Jurkat, Clone E6-1 (cell line): ENCODE measurements around the gene ASRGL1. TPM values are rescaled to one million over a fixed set of nuclear protein-coding genes. Genes with fewer than 3 reads are reported as not detected.
A peak's percentile ranks its signal among the peaks of the same experiment; 100 is the strongest.
"Not testable (repeated sequence)": the region's sequence is repeated elsewhere in the genome, so short reads cannot be mapped to it uniquely, and the experiment has no call there.

ENCODE experiments used
- DNase-seq: peaks from one replicate; pipeline ENCODE4 v3.0.0-alpha.2; 2011; ENCODE audit warnings: low read depth, low spot score
- H3K4me3 ChIP-seq: 2 replicates; pipeline ENCODE4 v1.5.1; 2011; ENCODE audit warnings: mild to moderate bottlenecking, low read length, control low read depth, moderate library complexity
- polyA plus RNA-seq: library from polyadenylated mRNA; unstranded; fragments of >200 nt; gene quantifications from one replicate; pipeline ENCODE4 v1.2.1, GENCODE V29; 2012; ENCODE audit warnings: missing spikeins; ENCODE audit not compliant: insufficient read length, insufficient read depth

The ASRGL1 gene
- 57.0 TPM for polyA plus RNA-seq

DNA sequence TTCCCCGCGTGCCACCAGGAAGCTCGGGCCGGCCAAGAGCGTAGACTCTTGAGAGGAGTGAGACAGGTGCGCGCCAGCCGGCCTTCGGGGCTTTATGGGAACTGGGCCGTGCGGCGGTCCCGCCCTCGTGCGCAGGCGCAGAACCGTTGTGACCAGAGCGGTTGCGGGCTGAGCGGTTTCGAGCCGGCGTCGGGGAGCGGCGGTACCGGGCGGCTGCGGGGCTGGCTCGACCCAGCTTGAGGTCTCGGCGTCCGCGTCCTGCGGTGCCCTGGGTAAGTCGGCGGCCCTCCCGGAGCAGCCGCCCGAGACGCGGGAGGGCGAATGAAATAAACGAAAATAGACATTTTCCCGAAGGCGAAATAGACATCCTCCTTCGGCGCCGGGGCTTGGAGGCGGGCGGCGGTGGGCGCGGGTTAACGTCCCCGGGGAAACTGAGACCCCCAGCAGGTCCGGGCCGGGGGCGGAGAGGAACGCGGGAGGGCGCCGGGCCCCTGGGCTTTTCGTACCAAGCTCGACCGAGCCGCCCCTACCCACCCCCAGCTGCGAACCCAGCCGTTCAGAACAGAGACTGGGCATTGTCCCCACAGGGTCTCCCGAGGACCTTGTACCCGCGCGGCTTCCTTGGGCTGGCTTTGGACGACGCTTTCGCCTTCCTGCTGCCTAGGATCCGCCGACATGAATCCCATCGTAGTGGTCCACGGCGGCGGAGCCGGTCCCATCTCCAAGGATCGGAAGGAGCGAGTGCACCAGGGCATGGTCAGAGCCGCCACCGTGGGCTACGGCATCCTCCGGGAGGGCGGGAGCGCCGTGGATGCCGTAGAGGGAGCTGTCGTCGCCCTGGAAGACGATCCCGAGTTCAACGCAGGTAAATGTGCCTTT is at the start of gene ASRGL1:
ASRGL1 (plus strand) TSS at position 146 of the 879 bp plus-strand sequence; CDS start at position 676, 530 bp downstream.
- H3K4me3 ChIP-seq, result peak within 1 kb of the TSS; percentile 63
- peak; percentile 34 for DNase-seq

DNA sequence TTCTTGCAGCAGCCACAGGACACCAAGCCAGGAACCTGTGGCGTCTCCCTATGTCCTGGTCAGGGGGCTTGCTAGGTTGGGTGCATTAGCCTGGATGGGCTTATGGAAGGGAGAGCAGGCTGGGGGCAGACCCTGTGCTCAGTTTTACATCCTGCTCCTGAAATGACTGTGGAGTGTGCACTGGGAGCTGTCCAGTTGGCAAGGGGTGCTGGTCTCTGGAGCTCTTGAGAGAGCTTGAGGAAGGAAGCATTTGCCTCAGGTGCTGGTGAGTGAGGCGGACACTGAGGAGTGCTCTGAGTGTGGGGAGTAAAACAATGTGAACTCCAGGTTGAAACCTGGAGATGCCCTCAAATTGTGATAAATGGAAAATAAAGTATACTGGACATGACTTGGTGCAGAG is 41.7 kb upstream of the ASRGL1 start:
- no peak overlapping the region for H3K4me3 ChIP-seq
- no peak for DNase-seq

- H3K4me3 ChIP-seq, result no peak within 1 kb of the TSS
- DNase-seq, result no peak
Observed at GRCh38 chr11:62298975-62299374, 38.3 kb upstream of the ASRGL1 start, which contains the start of gene SCGB1D4. Gene SCGB1D4, minus strand, starts transcription at chr11:62299075. Its CDS starts 65 bp downstream, at chr11:62299010.

DNA sequence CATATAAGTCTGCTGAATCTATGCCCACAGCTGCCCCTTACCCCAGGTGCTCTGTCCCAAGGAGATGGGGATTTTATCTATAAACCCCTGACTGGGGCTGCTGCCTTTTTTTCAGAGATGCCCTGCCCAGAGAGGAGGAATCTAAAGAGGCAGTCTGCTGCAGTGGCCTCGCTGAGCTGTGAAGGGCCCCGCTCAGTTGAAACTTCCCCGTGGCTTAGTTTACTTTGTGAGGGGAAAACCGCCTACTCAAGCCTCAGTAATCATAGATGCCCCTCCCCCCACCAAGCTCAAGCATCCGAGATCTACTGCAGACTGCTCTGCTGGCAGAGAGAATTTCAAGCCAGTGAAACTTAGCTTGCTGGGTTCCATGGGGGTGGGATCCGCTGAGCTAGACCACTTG is 31.0 kb upstream of the ASRGL1 start:
- no peak for DNase-seq
- no peak overlapping the region for H3K4me3 ChIP-seq

- no peak overlapping the region for H3K4me3 ChIP-seq
- DNase-seq, result no peak
Observed at GRCh38 chr11:62307950-62308349, 29.3 kb upstream of the ASRGL1 start.

DNA sequence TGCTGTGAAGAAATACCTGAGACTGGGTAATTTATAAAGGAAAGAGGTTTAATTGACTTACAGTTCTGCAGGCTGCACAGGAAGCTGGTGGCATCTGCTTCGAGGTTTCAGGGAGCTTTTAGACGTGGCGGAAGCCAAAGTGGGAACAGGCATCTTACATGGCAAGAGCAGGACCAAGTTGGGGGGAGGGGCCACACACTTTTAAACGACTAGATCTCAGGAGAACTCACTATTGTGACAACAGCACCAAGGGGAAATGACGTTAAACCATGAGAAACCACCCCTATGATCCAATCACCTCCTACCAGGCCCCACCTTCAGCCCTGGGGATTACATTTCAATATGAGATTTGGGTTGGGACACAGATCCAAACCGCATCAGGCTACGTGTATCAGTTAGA is 27.3 kb upstream of the ASRGL1 start:
- H3K4me3 ChIP-seq, result no peak overlapping the region
- DNase-seq, result no peak

DNA sequence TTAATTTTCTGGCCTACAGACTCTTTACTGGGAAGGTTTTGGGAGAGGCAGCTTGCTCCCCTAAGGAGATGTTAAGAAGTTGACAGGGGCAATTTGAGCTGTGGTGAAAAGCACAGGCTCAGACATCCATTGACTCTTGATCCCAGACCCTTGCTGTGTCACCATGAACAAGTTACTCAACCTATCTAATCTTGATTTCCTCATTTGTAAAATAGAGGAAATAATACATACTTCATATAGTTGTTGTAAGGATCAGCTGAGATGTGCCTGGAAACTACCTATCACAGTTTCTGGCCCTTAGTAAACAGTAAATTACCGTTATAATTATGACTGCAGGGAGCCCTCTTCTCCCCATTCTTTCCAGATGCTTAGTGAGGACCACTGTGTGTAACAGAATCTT is 21.8 kb upstream of the ASRGL1 start:
- DNase-seq, result no peak
- H3K4me3 ChIP-seq, result no peak overlapping the region

DNA sequence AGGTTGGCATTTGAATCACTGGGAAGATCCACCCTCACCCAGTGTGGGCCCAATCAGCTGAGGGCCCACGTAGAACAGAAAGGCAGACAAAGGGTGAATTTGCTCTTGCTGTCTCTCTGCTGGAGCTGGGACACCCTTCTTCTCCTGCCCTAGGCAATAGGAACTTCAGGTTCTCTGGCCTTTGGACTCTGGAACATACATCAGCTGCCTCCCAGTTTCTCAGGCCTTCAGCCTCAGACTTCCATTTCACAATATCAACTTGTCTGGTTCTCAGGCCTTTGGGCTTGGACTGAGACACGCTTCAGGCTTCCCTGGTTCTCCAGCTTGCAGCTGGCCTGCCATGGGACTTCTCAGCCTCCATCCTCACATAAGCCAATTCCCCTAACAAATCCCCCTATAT is 14.7 kb upstream of the ASRGL1 start:
- no peak for DNase-seq
- H3K4me3 ChIP-seq, result no peak overlapping the region

DNA sequence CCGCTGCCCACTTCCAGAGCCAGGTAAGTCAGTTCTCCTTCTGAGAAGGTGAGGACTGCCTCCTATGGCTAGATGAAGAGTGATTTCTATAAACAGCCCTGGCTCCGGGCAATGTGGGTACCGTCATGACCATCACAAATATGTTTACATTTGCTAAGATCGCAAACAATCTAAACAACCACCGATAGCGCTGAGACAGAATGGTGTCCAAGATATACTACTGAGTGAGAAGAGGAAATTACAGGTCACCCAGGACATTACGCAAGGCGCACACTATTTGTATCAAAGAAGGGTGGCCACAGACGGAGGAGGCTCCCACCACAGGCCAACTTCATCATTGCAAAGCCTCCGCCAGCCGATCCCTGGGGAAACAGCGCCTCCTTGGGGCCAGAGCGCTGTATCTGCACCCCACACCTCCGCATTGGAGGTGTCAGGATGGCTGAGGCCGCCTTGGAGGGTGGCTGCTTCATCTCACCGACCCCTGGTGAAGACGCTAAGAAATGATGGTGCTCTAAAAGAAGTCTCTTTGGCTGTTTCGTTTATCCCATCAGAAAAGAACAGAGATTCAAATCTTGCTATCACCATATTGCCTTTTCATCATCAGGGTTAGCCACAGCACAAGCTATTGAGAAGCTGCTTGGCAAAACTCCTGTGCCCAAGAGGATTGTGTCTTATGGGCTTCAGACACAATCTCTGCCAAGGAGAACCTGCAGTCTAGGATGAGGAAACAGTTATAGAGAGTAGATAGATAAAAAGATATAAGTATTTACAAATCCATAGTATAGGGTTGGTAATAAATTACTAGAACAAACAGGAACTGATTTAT is 12.3 kb upstream of the ASRGL1 start:
- H3K4me3 ChIP-seq, result no peak overlapping the region
- peak; percentile 60 for DNase-seq

GRCh38 chr11:62325781-62326180 is 11.5 kb upstream of the ASRGL1 start:
- H3K4me3 ChIP-seq, DNase-seq: not testable (repeated sequence)

DNA sequence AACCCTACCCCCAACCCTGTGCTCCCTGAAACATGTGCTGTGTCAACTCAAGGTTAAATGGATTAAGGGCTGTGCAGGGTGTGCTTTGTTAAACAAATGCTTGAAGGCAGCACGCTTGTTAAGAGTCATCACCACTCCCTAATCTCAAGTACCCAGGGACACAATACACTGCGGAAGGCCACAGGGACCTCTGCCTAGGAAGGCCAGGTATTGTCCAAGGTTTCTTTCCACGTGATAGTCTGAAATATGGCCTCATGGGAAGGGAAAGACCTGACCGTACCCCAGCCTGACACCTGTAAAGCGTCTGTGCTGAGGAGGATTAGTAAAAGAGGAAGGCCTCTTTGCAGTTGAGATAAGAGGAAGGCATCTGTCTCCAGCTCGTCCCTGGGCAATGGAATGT is 10.5 kb upstream of the ASRGL1 start:
- not testable (repeated sequence) for H3K4me3 ChIP-seq, DNase-seq

GRCh38 chr11:62327541-62327940 is 9.7 kb upstream of the ASRGL1 start:
- not testable (repeated sequence) for DNase-seq, H3K4me3 ChIP-seq

- DNase-seq, result not testable (repeated sequence)
Observed at GRCh38 chr11:62331264-62331663, 6.0 kb upstream of the ASRGL1 start.

GRCh38 chr11:62333768-62334167 is 3.5 kb upstream of the ASRGL1 start:
- no peak for DNase-seq
- H3K4me3 ChIP-seq, result no peak overlapping the region

More at GRCh38 chr11:62331264-62331663, 6.0 kb upstream of the ASRGL1 start:
- H3K4me3 ChIP-seq, result not testable (repeated sequence)

- H3K4me3 ChIP-seq, result peak overlapping the region; percentile 63
Observed at GRCh38 chr11:62336949-62337302, 322 bp upstream of the ASRGL1 start.

DNA sequence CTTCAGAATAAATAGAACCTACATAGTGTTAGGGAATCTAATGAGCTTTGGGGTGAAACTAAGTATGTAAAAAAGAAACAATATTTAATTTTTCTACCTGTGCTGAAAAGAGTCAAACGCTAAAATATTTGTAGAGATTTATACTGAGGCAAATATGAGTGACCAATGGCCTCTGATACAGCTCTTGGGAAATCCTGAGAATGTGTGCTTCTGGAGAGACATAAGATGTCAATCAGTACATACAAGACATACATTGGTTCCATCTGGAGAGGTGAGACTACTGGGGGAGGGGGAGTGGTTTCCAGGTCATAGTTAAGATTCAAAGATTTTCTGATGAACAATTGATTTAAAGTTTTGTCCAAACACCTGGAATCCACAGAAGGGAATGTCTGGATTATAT is 970 bp downstream of the ASRGL1 start:
- H3K4me3 ChIP-seq, result peak overlapping the region; percentile 63

More at GRCh38 chr11:62336949-62337302, 322 bp upstream of the ASRGL1 start:
- DNase-seq, result not testable (repeated sequence)

GRCh38 chr11:62340269-62340901 is 3.1 kb downstream of the ASRGL1 start:
- H3K4me3 ChIP-seq, result no peak overlapping the region
- DNase-seq, result peak; percentile 55

More for the DNA sequence above, 970 bp downstream of the ASRGL1 start:
- DNase-seq, result no peak

DNA sequence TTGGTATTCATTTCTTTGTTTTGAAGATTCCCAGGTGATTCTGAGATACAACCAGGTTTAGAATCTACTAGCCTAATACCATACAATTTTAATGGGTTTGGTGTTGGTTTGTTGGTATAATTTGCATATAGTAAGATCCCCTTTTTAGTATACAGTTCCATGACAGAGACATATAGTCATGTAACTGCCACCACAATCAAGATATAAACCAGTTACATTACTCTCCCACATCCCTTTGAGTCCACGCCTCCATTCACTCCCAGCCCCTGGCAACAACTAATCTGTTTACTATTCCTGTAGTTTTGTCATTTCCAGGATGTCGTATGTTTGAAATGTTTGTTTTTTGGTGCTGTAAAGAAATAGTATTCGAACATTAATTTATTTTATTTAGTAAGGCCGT is 4.3 kb downstream of the ASRGL1 start:
- no peak for DNase-seq
- H3K4me3 ChIP-seq, result no peak overlapping the region

GRCh38 chr11:62343646-62344190 is 6.5 kb downstream of the ASRGL1 start:
- not testable (repeated sequence) for H3K4me3 ChIP-seq, DNase-seq
